ENCODE measurements around the gene MRGPRX2.

The MRGPRX2 gene

GRCh38 chr11:19060629-19061028 is at the start of gene MRGPRX2:
MRGPRX2 (minus strand) TSS chr11:19060717; CDS start chr11:19056402, 4,315 bp downstream.
- no peak for DNase-seq

GRCh38 chr11:19110295-19110694 is 49.8 kb upstream of the MRGPRX2 start:
- no peak for DNase-seq

- no peak for DNase-seq
Observed at GRCh38 chr11:19107125-19107524, 46.6 kb upstream of the MRGPRX2 start.

- no peak for DNase-seq
Observed at GRCh38 chr11:19105011-19105410, 44.5 kb upstream of the MRGPRX2 start.

GRCh38 chr11:19102521-19102900 is 42.0 kb upstream of the MRGPRX2 start:
- DNase-seq, result no peak

GRCh38 chr11:19101796-19102520 is 41.4 kb upstream of the MRGPRX2 start:
- no peak for DNase-seq

- DNase-seq, result no peak
Observed at GRCh38 chr11:19100885-19101284, 40.4 kb upstream of the MRGPRX2 start.

- no peak for DNase-seq
Observed at GRCh38 chr11:19099093-19099492, 38.6 kb upstream of the MRGPRX2 start.

- DNase-seq, result no peak
Observed at GRCh38 chr11:19094859-19095258, 34.3 kb upstream of the MRGPRX2 start.

- DNase-seq, result no peak
Observed at GRCh38 chr11:19093976-19094375, 33.5 kb upstream of the MRGPRX2 start.

- DNase-seq, result no peak
Observed at GRCh38 chr11:19092850-19093249, 32.3 kb upstream of the MRGPRX2 start.

GRCh38 chr11:19092342-19092741 is 31.8 kb upstream of the MRGPRX2 start:
- no peak for DNase-seq

GRCh38 chr11:19091366-19091765 is 30.8 kb upstream of the MRGPRX2 start:
- no peak for DNase-seq

GRCh38 chr11:19089421-19089820 is 28.9 kb upstream of the MRGPRX2 start:
- no peak for DNase-seq

GRCh38 chr11:19088791-19089190 is 28.3 kb upstream of the MRGPRX2 start:
- no peak for DNase-seq

GRCh38 chr11:19087658-19088057 is 27.1 kb upstream of the MRGPRX2 start:
- no peak for DNase-seq

GRCh38 chr11:19084661-19085315 is 24.3 kb upstream of the MRGPRX2 start:
- DNase-seq, result no peak

GRCh38 chr11:19083166-19083565 is 22.6 kb upstream of the MRGPRX2 start:
- no peak for DNase-seq

- DNase-seq, result no peak
Observed at GRCh38 chr11:19080579-19080993, 20.1 kb upstream of the MRGPRX2 start.

- DNase-seq, result no peak
Observed at GRCh38 chr11:19079643-19080440, 19.3 kb upstream of the MRGPRX2 start.

- no peak for DNase-seq
Observed at GRCh38 chr11:19077965-19078364, 17.4 kb upstream of the MRGPRX2 start.

GRCh38 chr11:19076744-19077589 is 16.4 kb upstream of the MRGPRX2 start:
- DNase-seq, result peak; percentile 29 to 44

GRCh38 chr11:19075636-19076035 is 15.1 kb upstream of the MRGPRX2 start:
- DNase-seq, result no peak
